GM23338 (cell line): ENCODE results near the gene LRP1B.

Experiments used
- CREB1 ChIP-seq: fragments of 250-450 bp; sonication (Bioruptor Pico); IDR thresholded peaks from 2 replicates; pipeline ENCODE4 v1.5.0; 2020; ENCODE audit warnings: low read depth, mild to moderate bottlenecking, moderate library complexity
- EZH2 ChIP-seq: fragments of 200-600 bp; sonication (generic); IDR thresholded peaks from one replicate; pipeline ENCODE4 v1.8.0; 2017; ENCODE audit warnings: antibody characterized with exemption, mild to moderate bottlenecking, low read depth; ENCODE audit not compliant: unreplicated experiment
- EZH2phosphoT487 ChIP-seq: fragments of 200-600 bp; sonication (generic); IDR thresholded peaks from one replicate; pipeline ENCODE4 v1.8.1; 2018; ENCODE audit warnings: antibody characterized with exemption; ENCODE audit not compliant: unreplicated experiment
- JUNB ChIP-seq: IDR thresholded peaks from one replicate; pipeline ENCODE4 v1.6.1; 2016; ENCODE audit warnings: antibody characterized with exemption; ENCODE audit not compliant: unreplicated experiment
- NANOG ChIP-seq: IDR thresholded peaks from 2 replicates; pipeline ENCODE4 v1.6.1; 2016; ENCODE audit warnings: antibody characterized with exemption, borderline replicate concordance
- POLR2AphosphoS5 ChIP-seq: IDR thresholded peaks from 2 replicates; pipeline ENCODE4 v1.6.1; 2016; ENCODE audit warnings: antibody characterized with exemption, low read depth
- STAT1 ChIP-seq: IDR thresholded peaks from one replicate; pipeline ENCODE4 v1.6.1; 2016; ENCODE audit warnings: antibody characterized with exemption; ENCODE audit not compliant: unreplicated experiment
- ZNF331 ChIP-seq: fragments of 250-450 bp; sonication (Bioruptor Pico); IDR thresholded peaks from 2 replicates; pipeline ENCODE4 v1.5.0; 2020; ENCODE audit warnings: low read depth, mild to moderate bottlenecking, moderate library complexity
- TF ChIP-seq, protein P1 (sequence below), 2 experiments: fragments of 200-600 bp in 1 of 2; sonication (generic) in 1 of 2; conservative IDR thresholded peaks; 2 replicates each; pipeline versions ENCODE4 v1.5.1 to v1.6.1; 2016 to 2017; ENCODE audit warnings: antibody characterized with exemption in 2 of 2, low read depth in 2 of 2, mild to moderate bottlenecking in 2 of 2, moderate library complexity in 1 of 2
- TF ChIP-seq, protein P2 (sequence below): IDR thresholded peaks from one replicate; pipeline ENCODE4 v1.6.1; 2018; ENCODE audit warnings: antibody characterized with exemption; ENCODE audit not compliant: unreplicated experiment
- TF ChIP-seq, protein P3 (sequence below): fragments of 250-450 bp; sonication (Bioruptor Pico); IDR thresholded peaks from 2 replicates; pipeline ENCODE4 v1.5.0; 2020; ENCODE audit warnings: mild to moderate bottlenecking, moderate library complexity
- TF ChIP-seq, protein P4 (sequence below): IDR thresholded peaks from 2 replicates; pipeline ENCODE4 v1.6.1; 2016; ENCODE audit warnings: antibody characterized with exemption

DNA sequence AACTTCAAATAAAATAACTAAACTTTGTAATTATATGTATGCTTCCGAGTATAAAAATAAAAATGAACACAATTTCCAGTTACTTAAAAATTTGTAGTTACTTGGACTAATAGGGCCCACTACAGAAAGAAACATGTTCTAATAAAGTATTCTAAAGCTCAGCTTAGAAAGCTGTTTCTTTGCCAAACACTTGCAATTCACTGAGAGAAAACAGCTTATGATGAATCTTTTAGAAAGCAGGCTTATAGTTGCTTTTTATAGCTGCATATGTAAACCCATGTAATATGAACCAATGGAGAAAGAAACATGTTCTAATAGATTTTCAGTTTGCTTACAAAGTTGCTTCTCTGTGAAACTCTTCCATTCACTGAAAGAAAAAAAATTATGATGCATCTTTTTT is 766.0 kb downstream of the LRP1B start:
- TF ChIP-seq, protein P1, sequence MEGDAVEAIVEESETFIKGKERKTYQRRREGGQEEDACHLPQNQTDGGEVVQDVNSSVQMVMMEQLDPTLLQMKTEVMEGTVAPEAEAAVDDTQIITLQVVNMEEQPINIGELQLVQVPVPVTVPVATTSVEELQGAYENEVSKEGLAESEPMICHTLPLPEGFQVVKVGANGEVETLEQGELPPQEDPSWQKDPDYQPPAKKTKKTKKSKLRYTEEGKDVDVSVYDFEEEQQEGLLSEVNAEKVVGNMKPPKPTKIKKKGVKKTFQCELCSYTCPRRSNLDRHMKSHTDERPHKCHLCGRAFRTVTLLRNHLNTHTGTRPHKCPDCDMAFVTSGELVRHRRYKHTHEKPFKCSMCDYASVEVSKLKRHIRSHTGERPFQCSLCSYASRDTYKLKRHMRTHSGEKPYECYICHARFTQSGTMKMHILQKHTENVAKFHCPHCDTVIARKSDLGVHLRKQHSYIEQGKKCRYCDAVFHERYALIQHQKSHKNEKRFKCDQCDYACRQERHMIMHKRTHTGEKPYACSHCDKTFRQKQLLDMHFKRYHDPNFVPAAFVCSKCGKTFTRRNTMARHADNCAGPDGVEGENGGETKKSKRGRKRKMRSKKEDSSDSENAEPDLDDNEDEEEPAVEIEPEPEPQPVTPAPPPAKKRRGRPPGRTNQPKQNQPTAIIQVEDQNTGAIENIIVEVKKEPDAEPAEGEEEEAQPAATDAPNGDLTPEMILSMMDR (conservative IDR thresholded peaks at IDR 0.05; ENCODE audit: low read depth in 2 of 2) = no peak
- TF ChIP-seq EZH2phosphoT487 = no peak
- TF ChIP-seq POLR2AphosphoS5 = no peak
- TF ChIP-seq NANOG = no peak
- TF ChIP-seq, protein P2, sequence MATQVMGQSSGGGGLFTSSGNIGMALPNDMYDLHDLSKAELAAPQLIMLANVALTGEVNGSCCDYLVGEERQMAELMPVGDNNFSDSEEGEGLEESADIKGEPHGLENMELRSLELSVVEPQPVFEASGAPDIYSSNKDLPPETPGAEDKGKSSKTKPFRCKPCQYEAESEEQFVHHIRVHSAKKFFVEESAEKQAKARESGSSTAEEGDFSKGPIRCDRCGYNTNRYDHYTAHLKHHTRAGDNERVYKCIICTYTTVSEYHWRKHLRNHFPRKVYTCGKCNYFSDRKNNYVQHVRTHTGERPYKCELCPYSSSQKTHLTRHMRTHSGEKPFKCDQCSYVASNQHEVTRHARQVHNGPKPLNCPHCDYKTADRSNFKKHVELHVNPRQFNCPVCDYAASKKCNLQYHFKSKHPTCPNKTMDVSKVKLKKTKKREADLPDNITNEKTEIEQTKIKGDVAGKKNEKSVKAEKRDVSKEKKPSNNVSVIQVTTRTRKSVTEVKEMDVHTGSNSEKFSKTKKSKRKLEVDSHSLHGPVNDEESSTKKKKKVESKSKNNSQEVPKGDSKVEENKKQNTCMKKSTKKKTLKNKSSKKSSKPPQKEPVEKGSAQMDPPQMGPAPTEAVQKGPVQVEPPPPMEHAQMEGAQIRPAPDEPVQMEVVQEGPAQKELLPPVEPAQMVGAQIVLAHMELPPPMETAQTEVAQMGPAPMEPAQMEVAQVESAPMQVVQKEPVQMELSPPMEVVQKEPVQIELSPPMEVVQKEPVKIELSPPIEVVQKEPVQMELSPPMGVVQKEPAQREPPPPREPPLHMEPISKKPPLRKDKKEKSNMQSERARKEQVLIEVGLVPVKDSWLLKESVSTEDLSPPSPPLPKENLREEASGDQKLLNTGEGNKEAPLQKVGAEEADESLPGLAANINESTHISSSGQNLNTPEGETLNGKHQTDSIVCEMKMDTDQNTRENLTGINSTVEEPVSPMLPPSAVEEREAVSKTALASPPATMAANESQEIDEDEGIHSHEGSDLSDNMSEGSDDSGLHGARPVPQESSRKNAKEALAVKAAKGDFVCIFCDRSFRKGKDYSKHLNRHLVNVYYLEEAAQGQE = no peak
- TF ChIP-seq ZNF331 (CRISPR knock-in tag) = no peak
- no peak for TF ChIP-seq STAT1
- no peak for TF ChIP-seq EZH2
- no peak for TF ChIP-seq CREB1
- TF ChIP-seq, protein P3, sequence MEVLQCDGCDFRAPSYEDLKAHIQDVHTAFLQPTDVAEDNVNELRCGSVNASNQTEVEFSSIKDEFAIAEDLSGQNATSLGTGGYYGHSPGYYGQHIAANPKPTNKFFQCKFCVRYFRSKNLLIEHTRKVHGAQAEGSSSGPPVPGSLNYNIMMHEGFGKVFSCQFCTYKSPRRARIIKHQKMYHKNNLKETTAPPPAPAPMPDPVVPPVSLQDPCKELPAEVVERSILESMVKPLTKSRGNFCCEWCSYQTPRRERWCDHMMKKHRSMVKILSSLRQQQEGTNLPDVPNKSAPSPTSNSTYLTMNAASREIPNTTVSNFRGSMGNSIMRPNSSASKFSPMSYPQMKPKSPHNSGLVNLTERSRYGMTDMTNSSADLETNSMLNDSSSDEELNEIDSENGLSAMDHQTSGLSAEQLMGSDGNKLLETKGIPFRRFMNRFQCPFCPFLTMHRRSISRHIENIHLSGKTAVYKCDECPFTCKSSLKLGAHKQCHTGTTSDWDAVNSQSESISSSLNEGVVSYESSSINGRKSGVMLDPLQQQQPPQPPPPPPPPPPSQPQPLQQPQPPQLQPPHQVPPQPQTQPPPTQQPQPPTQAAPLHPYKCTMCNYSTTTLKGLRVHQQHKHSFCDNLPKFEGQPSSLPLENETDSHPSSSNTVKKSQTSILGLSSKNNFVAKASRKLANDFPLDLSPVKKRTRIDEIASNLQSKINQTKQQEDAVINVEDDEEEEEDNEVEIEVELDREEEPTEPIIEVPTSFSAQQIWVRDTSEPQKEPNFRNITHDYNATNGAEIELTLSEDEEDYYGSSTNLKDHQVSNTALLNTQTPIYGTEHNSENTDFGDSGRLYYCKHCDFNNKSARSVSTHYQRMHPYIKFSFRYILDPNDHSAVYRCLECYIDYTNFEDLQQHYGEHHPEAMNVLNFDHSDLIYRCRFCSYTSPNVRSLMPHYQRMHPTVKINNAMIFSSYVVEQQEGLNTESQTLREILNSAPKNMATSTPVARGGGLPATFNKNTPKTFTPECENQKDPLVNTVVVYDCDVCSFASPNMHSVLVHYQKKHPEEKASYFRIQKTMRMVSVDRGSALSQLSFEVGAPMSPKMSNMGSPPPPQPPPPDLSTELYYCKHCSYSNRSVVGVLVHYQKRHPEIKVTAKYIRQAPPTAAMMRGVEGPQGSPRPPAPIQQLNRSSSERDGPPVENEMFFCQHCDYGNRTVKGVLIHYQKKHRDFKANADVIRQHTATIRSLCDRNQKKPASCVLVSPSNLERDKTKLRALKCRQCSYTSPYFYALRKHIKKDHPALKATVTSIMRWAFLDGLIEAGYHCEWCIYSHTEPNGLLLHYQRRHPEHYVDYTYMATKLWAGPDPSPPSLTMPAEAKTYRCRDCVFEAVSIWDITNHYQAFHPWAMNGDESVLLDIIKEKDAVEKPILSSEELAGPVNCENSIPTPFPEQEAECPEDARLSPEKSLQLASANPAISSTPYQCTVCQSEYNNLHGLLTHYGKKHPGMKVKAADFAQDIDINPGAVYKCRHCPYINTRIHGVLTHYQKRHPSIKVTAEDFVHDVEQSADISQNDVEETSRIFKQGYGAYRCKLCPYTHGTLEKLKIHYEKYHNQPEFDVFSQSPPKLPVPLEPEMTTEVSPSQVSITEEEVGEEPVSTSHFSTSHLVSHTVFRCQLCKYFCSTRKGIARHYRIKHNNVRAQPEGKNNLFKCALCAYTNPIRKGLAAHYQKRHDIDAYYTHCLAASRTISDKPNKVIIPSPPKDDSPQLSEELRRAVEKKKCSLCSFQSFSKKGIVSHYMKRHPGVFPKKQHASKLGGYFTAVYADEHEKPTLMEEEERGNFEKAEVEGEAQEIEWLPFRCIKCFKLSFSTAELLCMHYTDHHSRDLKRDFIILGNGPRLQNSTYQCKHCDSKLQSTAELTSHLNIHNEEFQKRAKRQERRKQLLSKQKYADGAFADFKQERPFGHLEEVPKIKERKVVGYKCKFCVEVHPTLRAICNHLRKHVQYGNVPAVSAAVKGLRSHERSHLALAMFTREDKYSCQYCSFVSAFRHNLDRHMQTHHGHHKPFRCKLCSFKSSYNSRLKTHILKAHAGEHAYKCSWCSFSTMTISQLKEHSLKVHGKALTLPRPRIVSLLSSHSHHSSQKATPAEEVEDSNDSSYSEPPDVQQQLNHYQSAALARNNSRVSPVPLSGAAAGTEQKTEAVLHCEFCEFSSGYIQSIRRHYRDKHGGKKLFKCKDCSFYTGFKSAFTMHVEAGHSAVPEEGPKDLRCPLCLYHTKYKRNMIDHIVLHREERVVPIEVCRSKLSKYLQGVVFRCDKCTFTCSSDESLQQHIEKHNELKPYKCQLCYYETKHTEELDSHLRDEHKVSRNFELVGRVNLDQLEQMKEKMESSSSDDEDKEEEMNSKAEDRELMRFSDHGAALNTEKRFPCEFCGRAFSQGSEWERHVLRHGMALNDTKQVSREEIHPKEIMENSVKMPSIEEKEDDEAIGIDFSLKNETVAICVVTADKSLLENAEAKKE (CRISPR knock-in tag) = no peak
- TF ChIP-seq, protein P4, sequence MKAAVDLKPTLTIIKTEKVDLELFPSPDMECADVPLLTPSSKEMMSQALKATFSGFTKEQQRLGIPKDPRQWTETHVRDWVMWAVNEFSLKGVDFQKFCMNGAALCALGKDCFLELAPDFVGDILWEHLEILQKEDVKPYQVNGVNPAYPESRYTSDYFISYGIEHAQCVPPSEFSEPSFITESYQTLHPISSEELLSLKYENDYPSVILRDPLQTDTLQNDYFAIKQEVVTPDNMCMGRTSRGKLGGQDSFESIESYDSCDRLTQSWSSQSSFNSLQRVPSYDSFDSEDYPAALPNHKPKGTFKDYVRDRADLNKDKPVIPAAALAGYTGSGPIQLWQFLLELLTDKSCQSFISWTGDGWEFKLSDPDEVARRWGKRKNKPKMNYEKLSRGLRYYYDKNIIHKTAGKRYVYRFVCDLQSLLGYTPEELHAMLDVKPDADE = no peak
- no peak for TF ChIP-seq JUNB
